Stomach (tissue), 9 donors: ENCODE data around the gene TBC1D10A. TPM values are rescaled to one million over a fixed set of nuclear protein-coding genes. Genes with fewer than 3 reads are reported as not detected.

ENCODE experiments used
- DNase-seq, 2 donors: peaks; one replicate each; pipeline versions ENCODE4 v3.0.0 to v3.0.0-alpha.2; 2013 to 2019
- H3K27ac ChIP-seq, 5 donors: fragments of 200-600 bp in 4 of 5; sonication (generic) in 4 of 5; one replicate each; pipeline ENCODE4 v1.5.1; 2013 to 2019; ENCODE audit warnings: mild to moderate bottlenecking in 1 of 5, moderate library complexity in 1 of 5
- H3K27me3 ChIP-seq, 3 donors: fragments of 200-600 bp; sonication (generic); one replicate each; pipeline ENCODE4 v1.5.1; 2017 to 2019; ENCODE audit warnings: mixed run types in 1 of 3
- H3K36me3 ChIP-seq, 4 donors: fragments of 200-600 bp; sonication (generic); 1 replicate in 3 of 4; 2 replicates in 1 of 4; pipeline ENCODE4 v1.5.1; 2016 to 2019
- H3K4me1 ChIP-seq, 4 donors: fragments of 200-600 bp; sonication (generic); one replicate each; pipeline ENCODE4 v1.5.1; 2016 to 2019
- H3K4me3 ChIP-seq, 4 donors: fragments of 200-600 bp; sonication (generic) in 3 of 4; one replicate each; pipeline ENCODE4 v1.5.1; 2016 to 2019; ENCODE audit warnings: mild to moderate bottlenecking in 1 of 4
- H3K9me3 ChIP-seq, 4 donors: fragments of 200-600 bp; sonication (generic); one replicate each; pipeline ENCODE4 v1.5.1; 2016 to 2019
- CTCF ChIP-seq, 7 experiments: fragments of 450-650 bp in 4 of 7; fragments of 200-600 bp in 3 of 7; sonication (generic) in 3 of 7; IDR thresholded peaks; one replicate each; pipeline ENCODE4 v1.5.1; 2016 to 2019; ENCODE audit warnings: antibody characterized with exemption in 7 of 7, control low read depth in 2 of 7, mild to moderate bottlenecking in 1 of 7
- EP300 ChIP-seq: sonication (generic); formaldehyde crosslinking; IDR thresholded peaks from one replicate; pipeline ENCODE4 v1.6.1; 2017; ENCODE audit warnings: antibody characterized with exemption
- POLR2A ChIP-seq, 4 donors: fragments of 450-650 bp; IDR thresholded peaks; one replicate each; pipeline ENCODE4 v1.6.1; 2016; ENCODE audit warnings: antibody characterized with exemption in 4 of 4, control low read depth in 2 of 4, mild to moderate bottlenecking in 1 of 4, moderate library complexity in 1 of 4
- POLR2AphosphoS5 ChIP-seq, 3 donors: sonication (generic); formaldehyde crosslinking; IDR thresholded peaks; one replicate each; pipeline ENCODE4 v1.6.1; 2016; ENCODE audit warnings: antibody characterized with exemption in 3 of 3
- WGBS, 5 donors: extraction: QIAGEN DNeasy Blood & Tissue Kit in 3 of 5; methylation state at CpG; one replicate each; pipeline versions ENCODE4 v1.1.5 to v1.1.7; 2013 to 2018; 5-methylcytosine and 5-hydroxymethylcytosine counted together
- intact Hi-C: fragments of 100-400 bp; cut with DNase I; formaldehyde crosslinking; loops from one replicate; pipeline ENCODE4 v1.15.1; 2023; ENCODE audit warnings: low total_unique reads
- polyA plus RNA-seq, 3 donors: library from polyadenylated mRNA; stranded (reverse); fragments of 200-250 nt; gene quantifications; one replicate each; pipeline ENCODE4 v1.2.3, GENCODE V29; 2013
- total RNA-seq, 5 donors: library from RNA; depleted of rRNA; stranded (reverse); fragments of >200 nt; gene quantifications; one replicate each; pipeline versions ENCODE4 v1.1.0 to v1.2.3, GENCODE V29; 2014 to 2016
- donor health status: healthy with polysubstance abuse.
- donor health status: Bipolar disorder and iron deficiency.
- donor health status: healthy.

The TBC1D10A gene
- total and polyA plus RNA-seq, 8 donors = 2.2 to 24.5 (median 18.0) TPM

GRCh38 chr22:30286813-30287647 is 39.7 kb downstream of the TBC1D10A start:
- 51 to 61% (median 60%) methylated on average over 11 to 31 of the region's 31 CpGs for WGBS, 5 donors
- H3K4me3 ChIP-seq = no peak overlapping the region
- intact Hi-C loops = loop anchor here (5.0 kb wide), 1 partner anchor 100 kb away; the partner anchor contains the start of gene RNF215
- TF ChIP-seq CTCF (IDR thresholded peaks at IDR 0.05) = peak in 5 of 7 experiments; percentile 78 to 97 (median 89)
- no peak for TF ChIP-seq POLR2A (IDR thresholded peaks at IDR 0.05)
- H3K4me1 ChIP-seq = peaks cover 33 to 59% (median 46%) of the 10 kb centered on the region in 4 donors
- peak; percentile 80 to 85 for DNase-seq
- H3K36me3 ChIP-seq = peaks cover 8 to 45% (median 35%) of the 10 kb centered on the region in 4 donors
- no peaks in the 10 kb centered on the region for H3K9me3 ChIP-seq
- H3K27me3 ChIP-seq = no peaks in the 10 kb centered on the region
- peak overlapping the region in 1 of 5 donors; percentile 97 for H3K27ac ChIP-seq

- Histone ChIP-seq H3K36me3 (peaks cover 8 to 40% (median 30%) of the 10 kb centered on the region in 4 donors), H3K27ac (no peak overlapping the region), H3K27me3 (no peaks in the 10 kb centered on the region), H3K9me3 (no peaks in the 10 kb centered on the region), H3K4me1 (peaks cover 26 to 52% (median 40%) of the 10 kb centered on the region in 4 donors), H3K4me3 (no peak overlapping the region)
- DNase-seq = no peak
- intact Hi-C loops = loop anchor here (5.0 kb wide), 1 partner anchor 101 kb away; the partner anchor contains the start of gene RNF215
- TF ChIP-seq POLR2AphosphoS5 (IDR thresholded peaks at IDR 0.05) = no peak
- no peak for TF ChIP-seq EP300
- no peak for TF ChIP-seq POLR2A (IDR thresholded peaks at IDR 0.05)
- 82 to 91% (median 85%) methylated on average over 3 to 5 of the region's 5 CpGs for WGBS, 5 donors
Observed at GRCh38 chr22:30286331-30286730, 40.4 kb downstream of the TBC1D10A start.

GRCh38 chr22:30285846-30286200 is 40.9 kb downstream of the TBC1D10A start:
- H3K9me3 ChIP-seq = no peaks in the 10 kb centered on the region
- peaks cover 21 to 47% (median 35%) of the 10 kb centered on the region in 4 donors for H3K4me1 ChIP-seq
- no peak for DNase-seq
- intact Hi-C loops = loop anchor here (5.0 kb wide), 1 partner anchor 101 kb away; the partner anchor contains the start of gene RNF215
- no peak overlapping the region for H3K27ac ChIP-seq
- no peak for TF ChIP-seq CTCF (IDR thresholded peaks at IDR 0.05)
- TF ChIP-seq EP300 = no peak
- TF ChIP-seq POLR2A (IDR thresholded peaks at IDR 0.05) = no peak
- TF ChIP-seq POLR2AphosphoS5 (IDR thresholded peaks at IDR 0.05) = no peak
- H3K36me3 ChIP-seq = peaks cover 8 to 40% (median 30%) of the 10 kb centered on the region in 4 donors
- H3K4me3 ChIP-seq = no peak overlapping the region
- WGBS, 5 donors = 83 to 91% (median 90%) methylated on average over 2 to 8 of the region's 8 CpGs
- H3K27me3 ChIP-seq = no peaks in the 10 kb centered on the region

- DNase-seq = no peak
- Histone ChIP-seq H3K27me3 (no peaks in the 10 kb centered on the region), H3K4me3 (no peak overlapping the region), H3K9me3 (no peaks in the 10 kb centered on the region), H3K4me1 (peaks cover 16 to 42% (median 30%) of the 10 kb centered on the region in 4 donors), H3K36me3 (peaks cover 8 to 40% (median 30%) of the 10 kb centered on the region in 4 donors), H3K27ac (no peak overlapping the region)
- intact Hi-C loops = loop anchor here (5.0 kb wide), 1 partner anchor 102 kb away; the partner anchor contains the start of gene RNF215
- no peak for TF ChIP-seq CTCF (IDR thresholded peaks at IDR 0.05)
- WGBS, 5 donors = 87 to 93% (median 89%) methylated on average over 26 to 27 of the region's 27 CpGs
Observed at GRCh38 chr22:30285176-30285845, 41.4 kb downstream of the TBC1D10A start.
